Measurements from ENCODE around the gene ANKMY2.

The ANKMY2 gene

DNA sequence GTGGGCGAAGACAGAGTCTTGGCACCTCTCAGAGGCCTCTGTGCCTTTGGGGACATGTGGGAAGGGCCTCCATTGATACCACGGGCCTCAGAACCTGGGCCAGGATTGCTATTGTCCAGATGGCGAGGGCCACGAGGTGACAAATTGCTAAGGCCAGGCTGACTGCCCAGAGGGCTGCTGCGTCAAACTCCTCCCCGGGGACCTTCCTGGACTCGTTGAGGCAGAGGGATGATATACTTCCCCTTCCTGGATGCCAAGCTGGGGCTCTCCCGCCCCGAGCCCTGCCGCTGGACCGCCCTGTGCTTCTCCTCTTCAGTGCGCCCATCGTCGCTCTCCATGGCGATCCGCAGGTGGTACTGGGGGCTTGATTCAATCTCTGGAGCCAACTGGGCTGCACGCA, 60.0 kb downstream of the ANKMY2 start:
- no peaks in the 10 kb centered on the region for H3K27me3 ChIP-seq (ENCODE audit: control insufficient read depth, insufficient read depth, low read length)
- no peaks in the 10 kb centered on the region for H3K4me1 ChIP-seq (ENCODE audit: control insufficient read depth, insufficient read depth, low read length)
- no peak overlapping the region for H3K27ac ChIP-seq (ENCODE audit: low read depth, low read length)
- no peak overlapping the region for H3K4me3 ChIP-seq (ENCODE audit: low read length)
- H3K9ac ChIP-seq (ENCODE audit: low read length) = no peak overlapping the region
- H3K36me3 ChIP-seq (ENCODE audit: control insufficient read depth, insufficient read depth, low read length) = no peaks in the 10 kb centered on the region

DNA sequence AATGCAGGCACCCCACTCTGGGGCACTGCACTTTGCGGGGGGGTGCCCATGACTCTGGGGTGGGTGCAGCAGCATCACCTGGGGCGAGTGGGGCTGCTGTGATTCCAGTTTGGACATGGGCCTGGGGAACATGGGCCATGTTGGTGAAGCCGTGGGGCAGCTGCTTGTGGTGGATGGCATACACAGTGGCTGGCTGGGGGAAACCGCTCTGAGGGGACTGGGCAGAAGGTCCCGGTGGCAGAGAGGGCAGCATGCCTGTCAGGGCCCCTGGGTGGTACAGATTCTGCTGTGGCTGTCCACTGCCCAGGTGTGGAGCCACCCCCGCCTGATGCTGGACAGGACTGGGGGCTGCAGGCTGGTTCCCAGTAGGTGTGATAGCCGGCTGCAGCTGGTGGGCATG, 61.7 kb downstream of the ANKMY2 start:
- no peaks in the 10 kb centered on the region for H3K36me3 ChIP-seq (ENCODE audit: control insufficient read depth, insufficient read depth, low read length)
- H3K9ac ChIP-seq (ENCODE audit: low read length) = no peak overlapping the region
- H3K27ac ChIP-seq (ENCODE audit: low read depth, low read length) = no peak overlapping the region
- H3K4me3 ChIP-seq (ENCODE audit: low read length) = no peak overlapping the region
- H3K4me1 ChIP-seq (ENCODE audit: control insufficient read depth, insufficient read depth, low read length) = no peaks in the 10 kb centered on the region
- no peaks in the 10 kb centered on the region for H3K27me3 ChIP-seq (ENCODE audit: control insufficient read depth, insufficient read depth, low read length)

DNA sequence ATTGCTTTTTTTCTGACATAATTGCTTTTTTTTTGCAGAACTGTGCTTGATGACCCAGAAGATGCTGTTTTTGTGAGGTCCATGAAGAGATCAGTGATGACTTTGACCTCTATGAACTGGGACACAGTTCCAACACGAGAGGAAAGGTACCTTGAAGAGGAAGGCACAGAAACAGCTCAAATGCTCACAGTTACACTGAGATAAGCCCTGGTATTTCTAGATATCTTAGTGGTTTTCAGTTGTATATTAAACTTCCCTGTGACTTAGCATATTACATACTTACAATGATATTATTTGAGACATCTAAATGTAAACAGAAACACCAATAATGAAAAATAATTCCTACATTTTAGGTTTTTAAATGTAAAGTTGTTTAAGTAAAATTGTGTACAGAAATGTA, 64.3 kb downstream of the ANKMY2 start:
- H3K9ac ChIP-seq (ENCODE audit: low read length) = no peak overlapping the region
- no peak overlapping the region for H3K27ac ChIP-seq (ENCODE audit: low read depth, low read length)
- H3K4me1 ChIP-seq (ENCODE audit: control insufficient read depth, insufficient read depth, low read length) = no peaks in the 10 kb centered on the region
- H3K4me3 ChIP-seq (ENCODE audit: low read length) = no peak overlapping the region
- no peaks in the 10 kb centered on the region for H3K36me3 ChIP-seq (ENCODE audit: control insufficient read depth, insufficient read depth, low read length)
- no peaks in the 10 kb centered on the region for H3K27me3 ChIP-seq (ENCODE audit: control insufficient read depth, insufficient read depth, low read length)

DNA sequence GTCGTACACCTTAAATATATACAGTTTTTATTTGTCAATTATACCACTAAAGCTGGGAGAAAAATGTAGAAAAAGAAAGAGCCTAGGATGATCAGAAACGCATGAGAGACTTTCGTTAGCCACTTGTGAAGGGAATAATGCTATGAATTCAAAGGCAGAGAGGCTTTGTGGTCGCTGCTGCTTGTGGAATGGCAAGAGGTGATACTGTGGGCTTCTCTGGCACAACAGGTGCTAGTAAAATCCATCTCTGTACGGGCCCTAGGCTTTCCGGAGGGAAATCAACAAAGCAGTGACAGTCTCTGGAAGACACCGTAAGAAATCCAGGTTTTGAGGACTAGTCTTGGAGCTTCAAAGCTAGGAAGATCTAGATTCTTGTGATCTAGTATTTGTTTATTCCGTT, 66.3 kb downstream of the ANKMY2 start:
- no peak overlapping the region for H3K4me3 ChIP-seq (ENCODE audit: low read length)
- no peak overlapping the region for H3K9ac ChIP-seq (ENCODE audit: low read length)
- no peaks in the 10 kb centered on the region for H3K36me3 ChIP-seq (ENCODE audit: control insufficient read depth, insufficient read depth, low read length)
- no peak overlapping the region for H3K27ac ChIP-seq (ENCODE audit: low read depth, low read length)
- H3K4me1 ChIP-seq (ENCODE audit: control insufficient read depth, insufficient read depth, low read length) = no peaks in the 10 kb centered on the region
- no peaks in the 10 kb centered on the region for H3K27me3 ChIP-seq (ENCODE audit: control insufficient read depth, insufficient read depth, low read length)

DNA sequence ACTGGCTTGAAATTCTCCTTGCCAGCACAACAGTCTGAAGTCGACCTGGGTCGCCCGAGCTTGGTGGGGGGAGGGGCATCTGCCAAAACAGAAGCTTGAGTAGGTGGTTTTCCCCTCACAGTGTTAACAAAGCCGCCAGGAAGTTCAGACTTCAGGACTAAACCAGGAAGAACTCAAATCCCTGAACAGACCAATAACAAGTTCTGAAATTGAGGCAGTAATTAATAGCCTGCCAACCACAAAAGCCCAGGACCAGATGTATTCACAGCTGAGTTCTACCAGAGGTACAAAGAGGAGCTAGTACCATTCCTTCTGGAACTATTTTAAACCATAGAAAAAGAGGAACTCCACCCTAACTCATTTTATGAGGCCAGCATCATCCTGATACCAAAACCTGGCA, 73.6 kb downstream of the ANKMY2 start:
- Histone ChIP-seq H3K36me3 (ENCODE audit: control insufficient read depth, insufficient read depth, low read length) (no peaks in the 10 kb centered on the region), H3K27ac (ENCODE audit: low read depth, low read length) (no peak overlapping the region), H3K9ac (ENCODE audit: low read length) (no peak overlapping the region), H3K27me3 (ENCODE audit: control insufficient read depth, insufficient read depth, low read length) (no peaks in the 10 kb centered on the region), H3K4me3 (ENCODE audit: low read length) (no peak overlapping the region), H3K4me1 (ENCODE audit: control insufficient read depth, insufficient read depth, low read length) (no peaks in the 10 kb centered on the region)

DNA sequence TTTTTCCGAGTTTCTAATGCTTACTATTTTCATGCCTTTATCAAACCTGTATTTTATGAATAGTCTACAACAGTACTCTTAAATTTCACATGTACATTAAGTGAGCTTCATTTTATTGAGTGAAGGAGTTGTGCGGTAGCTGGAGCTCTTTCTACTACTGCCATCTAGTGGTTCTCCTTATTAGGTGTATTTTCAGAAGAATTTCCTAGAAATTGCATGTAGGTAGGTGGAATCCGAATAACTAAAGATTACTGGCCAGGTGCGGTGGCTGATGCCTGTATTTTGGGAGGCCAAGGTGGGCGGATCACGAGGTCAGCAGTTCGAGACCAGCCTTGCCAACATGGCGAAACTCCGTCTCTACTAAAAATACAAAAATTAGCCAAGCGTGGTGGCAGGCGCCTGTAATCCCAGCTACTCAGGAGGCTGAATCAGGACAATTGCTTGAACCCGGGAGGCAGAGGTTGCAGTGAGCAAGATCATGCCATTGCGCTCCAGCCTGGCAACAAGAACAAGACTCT, 80.6 kb downstream of the ANKMY2 start:
- Histone ChIP-seq H3K27me3 (ENCODE audit: control insufficient read depth, insufficient read depth, low read length) (no peaks in the 10 kb centered on the region), H3K9ac (ENCODE audit: low read length) (no peak overlapping the region), H3K4me3 (ENCODE audit: low read length) (no peak overlapping the region), H3K4me1 (ENCODE audit: control insufficient read depth, insufficient read depth, low read length) (no peaks in the 10 kb centered on the region), H3K36me3 (ENCODE audit: control insufficient read depth, insufficient read depth, low read length) (no peaks in the 10 kb centered on the region), H3K27ac (ENCODE audit: low read depth, low read length) (no peak overlapping the region)

DNA sequence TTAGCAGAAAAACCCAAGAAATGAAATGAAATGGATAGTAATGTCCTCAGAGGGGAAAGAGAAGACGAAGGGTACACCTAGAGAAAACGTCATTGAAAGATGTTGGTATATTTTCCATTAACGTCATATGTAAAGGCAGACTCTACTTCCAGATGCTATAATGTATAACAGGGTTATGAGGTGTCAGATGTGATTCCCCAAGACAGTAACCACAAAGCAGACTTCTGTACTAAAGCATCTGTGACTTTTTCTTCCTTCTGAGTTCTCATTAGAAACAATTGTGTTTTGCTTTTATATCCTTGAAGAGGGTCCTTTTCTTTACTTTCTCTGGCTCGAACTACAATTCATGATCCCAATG, 81.6 kb downstream of the ANKMY2 start:
- no peaks in the 10 kb centered on the region for H3K36me3 ChIP-seq (ENCODE audit: control insufficient read depth, insufficient read depth, low read length)
- no peak overlapping the region for H3K9ac ChIP-seq (ENCODE audit: low read length)
- no peak overlapping the region for H3K4me3 ChIP-seq (ENCODE audit: low read length)
- no peaks in the 10 kb centered on the region for H3K27me3 ChIP-seq (ENCODE audit: control insufficient read depth, insufficient read depth, low read length)
- no peak overlapping the region for H3K27ac ChIP-seq (ENCODE audit: low read depth, low read length)
- no peaks in the 10 kb centered on the region for H3K4me1 ChIP-seq (ENCODE audit: control insufficient read depth, insufficient read depth, low read length)

DNA sequence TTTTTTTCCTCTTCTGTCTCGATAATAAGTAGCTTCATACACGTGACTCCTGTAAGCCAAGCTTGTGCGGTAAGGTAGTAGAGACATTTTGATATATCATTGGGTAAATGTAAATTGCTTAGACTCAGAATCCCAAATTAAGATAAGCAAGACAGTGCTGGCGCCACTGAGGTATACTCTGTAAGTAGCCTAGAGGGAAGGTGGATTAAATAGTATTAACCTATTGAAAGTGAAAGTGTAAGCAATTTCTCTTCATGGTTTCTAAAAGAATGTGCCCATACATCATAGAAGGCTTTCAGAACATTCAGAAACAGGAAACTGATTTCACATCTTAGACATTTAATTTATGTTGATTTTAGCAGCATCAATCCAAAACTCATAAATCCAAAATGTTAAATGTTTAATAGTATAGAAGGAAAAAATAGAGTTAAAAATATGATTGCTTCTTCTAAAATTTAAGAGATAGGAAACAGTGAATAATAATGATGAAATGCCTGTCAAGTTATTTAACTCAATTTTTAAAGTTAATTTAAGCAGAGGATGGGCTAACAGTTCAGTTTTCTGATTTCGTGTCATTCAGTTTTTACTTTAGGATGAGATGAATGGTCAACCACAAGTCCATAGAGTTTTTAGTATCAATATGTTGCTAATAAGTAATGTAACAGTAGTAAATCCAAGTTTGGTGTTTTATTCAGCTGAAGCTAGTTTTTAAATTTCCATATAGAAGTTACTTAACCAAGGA, 82.1 kb downstream of the ANKMY2 start:
- Histone ChIP-seq H3K4me1 (ENCODE audit: control insufficient read depth, insufficient read depth, low read length) (no peaks in the 10 kb centered on the region), H3K27ac (ENCODE audit: low read depth, low read length) (no peak overlapping the region), H3K9ac (ENCODE audit: low read length) (no peak overlapping the region), H3K4me3 (ENCODE audit: low read length) (no peak overlapping the region), H3K27me3 (ENCODE audit: control insufficient read depth, insufficient read depth, low read length) (no peaks in the 10 kb centered on the region), H3K36me3 (ENCODE audit: control insufficient read depth, insufficient read depth, low read length) (no peaks in the 10 kb centered on the region)

DNA sequence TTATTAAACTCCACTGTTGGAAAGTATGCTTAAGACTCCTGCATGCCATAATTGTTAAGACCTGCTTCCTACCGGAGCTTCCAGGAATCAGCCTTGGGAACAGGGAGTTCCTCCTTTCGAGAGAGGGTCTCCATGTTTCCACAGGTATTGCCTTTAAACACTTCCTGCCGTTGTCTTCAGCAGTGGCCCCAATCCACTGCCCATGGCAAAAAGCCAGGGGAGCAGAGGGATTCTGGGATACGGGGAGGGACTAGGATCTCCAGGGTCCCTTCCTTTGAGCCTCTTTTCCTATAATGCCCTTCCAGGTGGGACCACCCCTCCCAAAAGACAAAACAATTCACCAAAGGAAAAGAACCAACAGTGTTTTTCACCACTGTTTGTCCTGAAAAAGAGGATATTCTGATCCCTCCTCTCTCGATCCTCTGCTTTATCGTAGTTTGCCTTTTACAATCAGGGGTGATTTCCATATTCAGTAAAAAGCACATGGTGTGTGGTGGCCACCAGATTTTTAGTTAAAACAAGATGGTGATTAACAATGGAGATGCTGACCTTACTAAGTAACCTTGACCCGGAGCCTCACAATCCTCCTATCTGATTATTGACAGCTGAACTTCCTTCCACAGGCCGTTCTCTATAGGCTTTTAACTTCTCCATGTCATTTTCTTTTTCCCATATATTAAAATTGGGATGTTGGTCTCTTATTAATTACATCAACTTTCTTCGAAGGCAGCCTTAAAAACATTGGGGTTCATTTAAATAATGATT, 82.9 kb downstream of the ANKMY2 start:
- no peak overlapping the region for H3K4me3 ChIP-seq (ENCODE audit: low read length)
- no peak overlapping the region for H3K9ac ChIP-seq (ENCODE audit: low read length)
- H3K4me1 ChIP-seq (ENCODE audit: control insufficient read depth, insufficient read depth, low read length) = no peaks in the 10 kb centered on the region
- no peaks in the 10 kb centered on the region for H3K27me3 ChIP-seq (ENCODE audit: control insufficient read depth, insufficient read depth, low read length)
- no peaks in the 10 kb centered on the region for H3K36me3 ChIP-seq (ENCODE audit: control insufficient read depth, insufficient read depth, low read length)
- no peak overlapping the region for H3K27ac ChIP-seq (ENCODE audit: low read depth, low read length)

DNA sequence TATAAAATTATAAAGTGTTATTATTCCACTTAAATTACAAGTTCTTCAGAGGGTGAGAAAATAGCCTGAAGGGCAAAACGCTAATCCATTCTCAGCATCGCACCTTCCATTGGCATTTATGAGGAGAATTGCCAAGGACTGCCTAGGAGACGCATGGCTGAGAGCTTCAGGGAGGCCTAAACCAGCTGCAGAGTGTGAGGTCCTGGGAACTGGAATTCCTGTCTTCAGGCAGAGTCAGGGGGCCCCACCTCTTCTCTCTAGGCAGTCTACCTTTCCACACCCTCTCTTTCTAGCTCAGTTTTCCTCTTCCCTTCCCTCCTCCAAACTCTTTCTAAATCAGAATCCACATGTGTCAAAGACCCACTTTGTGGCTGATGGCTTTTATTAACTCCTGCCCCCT, 83.6 kb downstream of the ANKMY2 start:
- Histone ChIP-seq H3K27ac (ENCODE audit: low read depth, low read length) (no peak overlapping the region), H3K36me3 (ENCODE audit: control insufficient read depth, insufficient read depth, low read length) (no peaks in the 10 kb centered on the region), H3K9ac (ENCODE audit: low read length) (no peak overlapping the region), H3K4me1 (ENCODE audit: control insufficient read depth, insufficient read depth, low read length) (no peaks in the 10 kb centered on the region), H3K4me3 (ENCODE audit: low read length) (no peak overlapping the region), H3K27me3 (ENCODE audit: control insufficient read depth, insufficient read depth, low read length) (no peaks in the 10 kb centered on the region)

DNA sequence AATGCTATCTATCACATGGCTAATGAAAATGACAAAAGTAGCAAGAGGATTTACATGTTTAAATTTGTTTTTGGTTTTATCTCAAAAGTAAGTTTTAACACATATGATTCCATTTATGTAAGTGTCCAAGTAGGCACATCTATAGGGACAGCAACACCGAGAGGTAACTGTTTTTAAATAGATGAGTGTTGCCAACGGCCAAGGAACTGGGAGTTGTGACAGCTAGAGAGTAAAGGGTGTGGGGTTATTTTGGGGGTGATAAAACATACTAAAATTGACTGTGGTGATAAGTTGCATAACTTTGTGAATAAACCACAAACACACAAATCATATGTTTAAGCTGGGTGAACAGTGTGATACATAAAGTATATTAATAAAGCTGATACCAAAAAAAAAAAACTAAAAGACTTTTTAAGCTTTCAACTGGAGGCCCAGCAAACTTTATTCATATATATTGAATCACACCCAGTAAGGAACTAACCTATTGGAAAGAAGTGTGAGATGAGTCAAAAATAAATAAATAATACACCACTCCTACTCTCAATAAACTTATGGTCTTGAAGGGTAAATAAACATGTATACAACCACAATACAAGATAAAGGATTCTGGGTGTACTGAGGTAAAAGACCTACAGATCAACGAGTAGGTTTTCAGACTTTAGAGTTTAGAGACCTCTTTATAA, 85.9 kb downstream of the ANKMY2 start:
- Histone ChIP-seq H3K27ac (ENCODE audit: low read depth, low read length) (no peak overlapping the region), H3K9ac (ENCODE audit: low read length) (no peak overlapping the region), H3K4me1 (ENCODE audit: control insufficient read depth, insufficient read depth, low read length) (no peaks in the 10 kb centered on the region), H3K36me3 (ENCODE audit: control insufficient read depth, insufficient read depth, low read length) (no peaks in the 10 kb centered on the region), H3K4me3 (ENCODE audit: low read length) (no peak overlapping the region), H3K27me3 (ENCODE audit: control insufficient read depth, insufficient read depth, low read length) (no peaks in the 10 kb centered on the region)

DNA sequence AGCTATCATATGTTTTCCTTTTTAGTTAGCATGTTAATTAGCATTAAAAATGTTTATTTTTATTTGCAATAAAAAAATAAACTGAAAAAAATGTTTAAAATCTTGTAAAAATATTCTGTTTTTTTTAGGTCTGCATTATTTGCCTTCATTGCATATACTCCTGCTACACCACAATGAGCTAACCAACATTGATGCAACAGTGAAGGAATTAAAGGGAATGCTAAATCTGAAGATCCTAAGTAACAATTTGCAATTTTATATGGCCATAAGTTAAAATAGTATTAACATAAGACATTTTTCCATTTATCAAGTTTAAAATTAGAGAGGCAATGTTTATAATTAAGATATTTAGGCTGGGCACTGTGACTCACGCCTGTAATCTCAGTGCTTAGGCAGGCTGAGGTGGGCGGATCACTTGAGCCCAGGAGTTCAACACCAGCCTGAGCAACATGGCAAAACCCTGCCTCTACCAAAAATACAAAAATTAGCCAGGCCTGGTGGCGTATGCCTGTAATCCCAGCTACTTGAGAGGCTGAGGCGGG, 86.7 kb downstream of the ANKMY2 start:
- H3K4me3 ChIP-seq (ENCODE audit: low read length) = no peak overlapping the region
- no peak overlapping the region for H3K27ac ChIP-seq (ENCODE audit: low read depth, low read length)
- H3K9ac ChIP-seq (ENCODE audit: low read length) = no peak overlapping the region
- H3K36me3 ChIP-seq (ENCODE audit: control insufficient read depth, insufficient read depth, low read length) = no peaks in the 10 kb centered on the region
- no peaks in the 10 kb centered on the region for H3K27me3 ChIP-seq (ENCODE audit: control insufficient read depth, insufficient read depth, low read length)
- H3K4me1 ChIP-seq (ENCODE audit: control insufficient read depth, insufficient read depth, low read length) = no peaks in the 10 kb centered on the region

Measured in rectal smooth muscle tissue (tissue), 1 donor.